Tibial nerve (tissue), 4 donors: Measurements from ENCODE around the gene FHAD1. TPM values are rescaled to one million over a fixed set of nuclear protein-coding genes. Genes with fewer than 3 reads are reported as not detected.

Experiments used
- DNase-seq, 2 donors: peaks; one replicate each; pipeline ENCODE4 v3.0.0-alpha.2; 2019; ENCODE audit warnings: low spot score in 2 of 2
- H3K27ac ChIP-seq, 4 donors: fragments of 200-600 bp; sonication (generic) in 3 of 4; one replicate each; pipeline ENCODE4 v1.5.1; 2017 to 2019; ENCODE audit warnings: mild to moderate bottlenecking in 1 of 4
- H3K27me3 ChIP-seq, 2 donors: fragments of 200-600 bp; sonication (generic) in 1 of 2; one replicate each; pipeline versions ENCODE4 v1.5.1 to v1.6.0; 2017 to 2019
- H3K36me3 ChIP-seq, 3 donors: fragments of 200-600 bp; sonication (generic); one replicate each; pipeline ENCODE4 v1.5.1; 2018 to 2019
- H3K4me1 ChIP-seq, 4 donors: fragments of 200-600 bp; sonication (generic) in 3 of 4; one replicate each; pipeline ENCODE4 v1.5.1; 2017 to 2019
- H3K4me3 ChIP-seq, 4 donors: fragments of 200-600 bp; sonication (generic) in 3 of 4; one replicate each; pipeline ENCODE4 v1.5.1; 2017 to 2019; ENCODE audit warnings: mild to moderate bottlenecking in 1 of 4, moderate library complexity in 1 of 4
- H3K9me3 ChIP-seq, 4 donors: fragments of 200-600 bp; sonication (generic) in 3 of 4; one replicate each; pipeline ENCODE4 v1.5.1; 2017 to 2019
- CTCF ChIP-seq, 5 experiments: fragments of 200-600 bp in 3 of 5; fragments of 450-650 bp in 2 of 5; sonication (generic) in 3 of 5; IDR thresholded peaks; one replicate each; pipeline ENCODE4 v1.5.1; 2016 to 2019; ENCODE audit warnings: antibody characterized with exemption in 5 of 5, mild to moderate bottlenecking in 3 of 5, moderate library complexity in 2 of 5
- EP300 ChIP-seq, 2 donors: sonication (generic); formaldehyde crosslinking; IDR thresholded peaks; one replicate each; pipeline ENCODE4 v1.6.1; 2017; ENCODE audit warnings: antibody characterized with exemption in 2 of 2, mild to moderate bottlenecking in 1 of 2
- POLR2A ChIP-seq, 2 donors: fragments of 450-650 bp; IDR thresholded peaks; one replicate each; pipeline ENCODE4 v1.6.1; 2017; ENCODE audit warnings: antibody characterized with exemption in 2 of 2, mild to moderate bottlenecking in 2 of 2, moderate library complexity in 2 of 2
- WGBS, 2 donors: methylation state at CpG; one replicate each; pipeline ENCODE4 v1.1.5; 2018; 5-methylcytosine and 5-hydroxymethylcytosine counted together
- total RNA-seq, 4 donors: library from RNA; depleted of rRNA; stranded (reverse); fragments of >200 nt; gene quantifications; one replicate each; pipeline ENCODE4 v1.1.0, GENCODE V29; 2016

The FHAD1 gene
- total RNA-seq, 4 donors from 2014 or later = 0.30 to 0.63 TPM; not detected in 2

- H3K27me3 ChIP-seq = no peaks in the 10 kb centered on the region
- no peak overlapping the region for H3K27ac ChIP-seq
- no peak overlapping the region for H3K4me3 ChIP-seq
- H3K36me3 ChIP-seq = no peaks in the 10 kb centered on the region
- no peak for DNase-seq
- WGBS, 2 donors = 88 to 95% methylated on average over 4 of the region's 4 CpGs
- H3K9me3 ChIP-seq = no peaks in the 10 kb centered on the region
- TF ChIP-seq CTCF (IDR thresholded peaks at IDR 0.05) = no peak
- no peak for TF ChIP-seq POLR2A (IDR thresholded peaks at IDR 0.05)
- no peak for TF ChIP-seq EP300 (IDR thresholded peaks at IDR 0.05)
- peaks cover 0 to 12% (median 0%) of the 10 kb centered on the region in 4 donors for H3K4me1 ChIP-seq
Observed at GRCh38 chr1:15339570-15339969, 92.5 kb downstream of the FHAD1 start.

DNA sequence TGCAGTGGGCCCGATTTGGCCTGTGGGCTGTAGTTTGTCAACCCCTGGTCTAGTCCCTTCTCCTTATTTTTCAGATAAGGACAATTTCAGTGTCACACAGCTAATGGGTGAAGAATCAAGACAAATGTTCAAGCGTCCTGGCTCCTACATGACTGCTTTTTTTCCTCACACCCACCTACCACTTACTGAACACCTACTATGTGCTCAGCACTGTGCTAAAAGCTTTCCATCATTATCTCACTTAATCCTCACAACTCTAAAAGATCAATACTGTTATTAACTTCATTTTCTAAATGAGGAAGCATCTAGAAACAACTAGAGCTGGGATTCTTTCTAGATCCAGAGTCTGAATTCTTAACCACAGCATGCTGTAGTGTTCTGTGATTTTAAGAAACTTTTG lies 94.2 kb downstream of the FHAD1 start:
- H3K4me1 ChIP-seq = peaks cover 0 to 12% (median 0%) of the 10 kb centered on the region in 4 donors

DNA sequence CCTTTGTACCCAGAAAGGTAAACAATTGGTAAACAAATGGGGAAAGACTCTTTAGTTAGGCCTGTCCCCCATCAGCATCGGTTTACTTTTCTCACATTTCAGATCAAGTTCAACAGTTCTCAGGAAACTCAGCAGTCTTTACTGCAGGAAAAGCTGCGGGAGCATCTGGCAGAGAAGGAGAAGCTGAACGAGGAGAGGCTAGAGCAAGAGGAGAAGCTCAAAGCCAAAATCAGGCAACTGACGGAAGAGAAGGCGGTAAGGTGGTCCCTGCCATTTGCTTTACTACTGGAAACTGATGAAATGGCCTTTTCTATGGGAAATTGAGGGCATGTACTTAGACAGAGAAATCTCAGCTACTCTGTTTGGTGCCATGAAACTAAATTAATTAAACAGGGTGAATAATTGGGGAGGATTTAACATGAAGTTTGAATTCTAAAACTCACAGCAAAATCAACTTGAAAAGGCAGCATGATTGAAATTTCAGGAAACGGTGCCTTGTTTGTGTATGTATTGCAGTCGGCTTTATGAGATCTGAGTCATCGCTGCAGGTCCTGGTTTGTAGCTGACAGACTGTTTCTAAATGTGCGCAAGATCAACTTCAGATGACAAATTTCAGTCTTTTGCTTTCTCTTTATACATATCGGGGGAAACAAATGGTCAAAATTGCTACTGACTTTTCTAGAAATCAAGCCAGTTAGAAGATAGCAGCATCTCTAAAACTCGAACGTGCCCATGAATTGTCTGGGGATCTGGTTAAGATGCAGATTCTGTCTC lies 94.8 kb downstream of the FHAD1 start:
- no peak for DNase-seq
- no peaks in the 10 kb centered on the region for H3K36me3 ChIP-seq
- WGBS, 2 donors = 79 to 81% methylated on average over 12 of the region's 12 CpGs
- TF ChIP-seq CTCF (IDR thresholded peaks at IDR 0.05) (no peak), EP300 (IDR thresholded peaks at IDR 0.05) (no peak), POLR2A (IDR thresholded peaks at IDR 0.05) (no peak)
- H3K4me1 ChIP-seq = peaks cover 0 to 8% (median 0%) of the 10 kb centered on the region in 4 donors
- no peaks in the 10 kb centered on the region for H3K27me3 ChIP-seq
- H3K27ac ChIP-seq = no peak overlapping the region
- no peak overlapping the region for H3K4me3 ChIP-seq
- H3K9me3 ChIP-seq = no peaks in the 10 kb centered on the region

More for the DNA sequence above, 94.2 kb downstream of the FHAD1 start:
- H3K9me3 ChIP-seq = no peaks in the 10 kb centered on the region
- no peaks in the 10 kb centered on the region for H3K36me3 ChIP-seq
- no peak overlapping the region for H3K27ac ChIP-seq
- no peak overlapping the region for H3K4me3 ChIP-seq
- 86 to 91% methylated on average over 2 of the region's 2 CpGs for WGBS, 2 donors
- DNase-seq = no peak
- TF ChIP-seq POLR2A (IDR thresholded peaks at IDR 0.05) = no peak
- no peak for TF ChIP-seq CTCF (IDR thresholded peaks at IDR 0.05)
- no peak for TF ChIP-seq EP300 (IDR thresholded peaks at IDR 0.05)
- no peaks in the 10 kb centered on the region for H3K27me3 ChIP-seq

- no peaks in the 10 kb centered on the region for H3K9me3 ChIP-seq
- no peak overlapping the region for H3K27ac ChIP-seq
- peaks cover 0 to 3% (median 0%) of the 10 kb centered on the region in 4 donors for H3K4me1 ChIP-seq
- no peak overlapping the region for H3K4me3 ChIP-seq
- H3K27me3 ChIP-seq = no peaks in the 10 kb centered on the region
- H3K36me3 ChIP-seq = no peaks in the 10 kb centered on the region
- TF ChIP-seq EP300 (IDR thresholded peaks at IDR 0.05) = no peak
- TF ChIP-seq POLR2A (IDR thresholded peaks at IDR 0.05) = no peak
- TF ChIP-seq CTCF (IDR thresholded peaks at IDR 0.05) = no peak
- DNase-seq = no peak
- WGBS, 2 donors = 90 to 92% methylated on average over 4 of the region's 4 CpGs
Observed at GRCh38 chr1:15342408-15342967, 95.5 kb downstream of the FHAD1 start.

DNA sequence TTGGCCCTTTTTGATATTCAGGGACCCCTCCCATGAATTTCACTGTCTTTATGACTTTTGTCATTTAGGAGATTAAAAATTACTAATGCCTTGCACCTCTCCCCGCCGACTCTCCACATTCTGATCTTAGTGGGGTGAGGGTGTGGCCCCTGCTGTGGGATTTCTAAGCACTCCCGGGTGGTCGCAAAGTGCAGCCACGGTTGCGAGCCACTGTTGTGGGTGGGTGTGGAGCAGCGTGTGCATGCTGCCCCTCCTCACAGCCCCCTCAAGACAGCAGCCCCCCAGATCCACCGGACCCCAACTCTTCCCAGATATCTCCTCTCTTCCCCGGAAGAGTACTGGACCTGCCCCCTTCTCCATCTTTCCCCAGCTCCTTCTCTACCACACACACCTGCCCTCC lies 96.1 kb downstream of the FHAD1 start:
- Histone ChIP-seq H3K9me3 (no peaks in the 10 kb centered on the region), H3K27me3 (no peaks in the 10 kb centered on the region), H3K36me3 (no peaks in the 10 kb centered on the region), H3K4me3 (no peak overlapping the region), H3K27ac (no peak overlapping the region), H3K4me1 (no peaks in the 10 kb centered on the region)
- no peak for DNase-seq
- TF ChIP-seq POLR2A (IDR thresholded peaks at IDR 0.05) (no peak), CTCF (IDR thresholded peaks at IDR 0.05) (no peak), EP300 (IDR thresholded peaks at IDR 0.05) (no peak)
- 78 to 80% methylated on average over 9 of the region's 9 CpGs for WGBS, 2 donors
